Cardiac fibroblast (primary cell): ENCODE measurements around the gene MTUS2.
A peak's percentile ranks its signal among the peaks of the same experiment; 100 is the strongest.

Source experiments
- DNase-seq, 2 donors: peaks; one replicate each; pipeline versions ENCODE4 v3.0.0 to v3.0.0-alpha.2; 2010; ENCODE audit warnings: low read depth in 2 of 2
- H3K4me3 ChIP-seq, 2 donors: replicated peaks in 1 of 2; 1 replicate in 1 of 2; 2 replicates in 1 of 2; pipeline ENCODE4 v1.5.1; 2011; ENCODE audit warnings: low read depth in 2 of 2, low read length in 2 of 2, mild to moderate bottlenecking in 2 of 2, moderate library complexity in 1 of 2
- CTCF ChIP-seq: IDR thresholded peaks from one replicate; pipeline ENCODE4 v1.5.1; 2011; ENCODE audit warnings: low read depth, mild to moderate bottlenecking, low read length, inconsistent platforms

The MTUS2 gene

GRCh38 chr13:29474991-29475390 lies 654.9 kb downstream of the MTUS2 start:
- DNase-seq: peak; percentile 54 to 79
- no peak for TF ChIP-seq CTCF
- no peak overlapping the region for H3K4me3 ChIP-seq

- DNase-seq: no peak
- H3K4me3 ChIP-seq: no peak overlapping the region
- no peak for TF ChIP-seq CTCF
Measured at GRCh38 chr13:29476046-29476445, 655.9 kb downstream of the MTUS2 start.

- no peak for TF ChIP-seq CTCF
- peak in 1 of 2 donors; percentile 31 for DNase-seq
- no peak overlapping the region for H3K4me3 ChIP-seq
Measured at GRCh38 chr13:29479716-29480492, 659.8 kb downstream of the MTUS2 start.

- no peak for TF ChIP-seq CTCF
- no peak overlapping the region for H3K4me3 ChIP-seq
- DNase-seq: no peak
Measured at GRCh38 chr13:29480893-29481525, 660.9 kb downstream of the MTUS2 start.

GRCh38 chr13:29481603-29482002 lies 661.5 kb downstream of the MTUS2 start:
- TF ChIP-seq CTCF: no peak
- DNase-seq: no peak

GRCh38 chr13:29482504-29482903 lies 662.4 kb downstream of the MTUS2 start:
- no peak for TF ChIP-seq CTCF
- DNase-seq: no peak
- no peak overlapping the region for H3K4me3 ChIP-seq

More at GRCh38 chr13:29481603-29482002, 661.5 kb downstream of the MTUS2 start:
- H3K4me3 ChIP-seq: no peak overlapping the region

- no peak overlapping the region for H3K4me3 ChIP-seq
- TF ChIP-seq CTCF: no peak
- DNase-seq: no peak
Measured at GRCh38 chr13:29483211-29483610, 663.1 kb downstream of the MTUS2 start.
